Measurements from ENCODE around the gene EXOC8. TPM values are rescaled to one million over a fixed set of nuclear protein-coding genes. Genes with fewer than 3 reads are reported as not detected.

The EXOC8 gene
- 13.3 TPM for total RNA-seq

- peak; percentile 97 for DNase-seq (ENCODE audit: low spot score)
Observed at GRCh38 chr1:231337472-231338269, at the start of gene EXOC8. EXOC8 (minus strand) TSS chr1:231337852; CDS start chr1:231337745, 107 bp downstream.

- no peak for DNase-seq (ENCODE audit: low spot score)
Observed at GRCh38 chr1:231386466-231386865, 48.8 kb upstream of the EXOC8 start.

GRCh38 chr1:231385416-231385748 lies 47.7 kb upstream of the EXOC8 start:
- DNase-seq (ENCODE audit: low spot score), result no peak

- DNase-seq (ENCODE audit: low spot score), result no peak
Observed at GRCh38 chr1:231384696-231385415, 47.2 kb upstream of the EXOC8 start.

- no peak for DNase-seq (ENCODE audit: low spot score)
Observed at GRCh38 chr1:231383159-231383860, 45.7 kb upstream of the EXOC8 start.

- no peak for DNase-seq (ENCODE audit: low spot score)
Observed at GRCh38 chr1:231382426-231382825, 44.8 kb upstream of the EXOC8 start.

GRCh38 chr1:231381729-231382128 lies 44.1 kb upstream of the EXOC8 start:
- DNase-seq (ENCODE audit: low spot score), result no peak

- no peak for DNase-seq (ENCODE audit: low spot score)
Observed at GRCh38 chr1:231376875-231377549, 39.4 kb upstream of the EXOC8 start.

GRCh38 chr1:231376101-231376500 lies 38.4 kb upstream of the EXOC8 start:
- no peak for DNase-seq (ENCODE audit: low spot score)

- no peak for DNase-seq (ENCODE audit: low spot score)
Observed at GRCh38 chr1:231374394-231374793, 36.7 kb upstream of the EXOC8 start.

- no peak for DNase-seq (ENCODE audit: low spot score)
Observed at GRCh38 chr1:231372501-231372900, 34.8 kb upstream of the EXOC8 start.

- no peak for DNase-seq (ENCODE audit: low spot score)
Observed at GRCh38 chr1:231369282-231369681, 31.6 kb upstream of the EXOC8 start.

- DNase-seq (ENCODE audit: low spot score), result no peak
Observed at GRCh38 chr1:231364192-231364591, 26.5 kb upstream of the EXOC8 start.

- no peak for DNase-seq (ENCODE audit: low spot score)
Observed at GRCh38 chr1:231363624-231364023, 26.0 kb upstream of the EXOC8 start.

GRCh38 chr1:231362325-231362724 lies 24.7 kb upstream of the EXOC8 start:
- no peak for DNase-seq (ENCODE audit: low spot score)

GRCh38 chr1:231359113-231359512 lies 21.5 kb upstream of the EXOC8 start:
- DNase-seq (ENCODE audit: low spot score), result no peak

GRCh38 chr1:231357831-231358354 lies 20.2 kb upstream of the EXOC8 start:
- DNase-seq (ENCODE audit: low spot score), result peak; percentile 61

GRCh38 chr1:231357187-231357772 lies 19.6 kb upstream of the EXOC8 start:
- no peak for DNase-seq (ENCODE audit: low spot score)

GRCh38 chr1:231355171-231355570 lies 17.5 kb upstream of the EXOC8 start:
- no peak for DNase-seq (ENCODE audit: low spot score)

- DNase-seq (ENCODE audit: low spot score), result no peak
Observed at GRCh38 chr1:231354330-231355020, 16.8 kb upstream of the EXOC8 start.

- no peak for DNase-seq (ENCODE audit: low spot score)
Observed at GRCh38 chr1:231353086-231353485, 15.4 kb upstream of the EXOC8 start.

Data from ureter (tissue), 1 donor.